ENCODE results near the gene FASN. TPM values are rescaled to one million over a fixed set of nuclear protein-coding genes. Genes with fewer than 3 reads are reported as not detected.

Gene FASN
- total and polyA plus RNA-seq, 2 of the 13 experiments (the other 11 are each of a cell fraction or from before 2014, with no cell fraction given), result 51.7 to 101 TPM

DNA sequence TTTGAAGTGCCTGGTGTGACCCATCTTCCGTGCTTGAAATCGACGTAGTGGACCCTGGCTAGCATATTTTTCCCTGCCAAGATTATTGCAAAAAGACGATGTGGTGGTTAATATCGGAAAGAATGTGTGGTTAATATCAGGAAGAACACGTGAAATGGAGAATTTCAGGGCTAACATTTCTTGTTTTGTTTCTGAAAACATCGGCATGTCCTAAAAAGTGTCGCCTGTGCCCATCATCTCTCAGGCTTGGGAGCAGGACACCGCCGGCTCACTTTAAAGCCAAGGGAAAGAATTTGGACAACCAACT is 60.2 kb downstream of the FASN start (continued):
- TF ChIP-seq LRRFIP1 (CRISPR knock-in tag; conservative IDR thresholded peaks at IDR 0.05) (no peak), KDM3A (CRISPR knock-in tag; IDR thresholded peaks at IDR 0.05; ENCODE audit: low read depth) (no peak), AGO1 (IDR thresholded peaks at IDR 0.05; ENCODE audit: low read depth, low read length, poor library complexity, severe bottlenecking) (no peak), ZNF136 (CRISPR knock-in tag; IDR thresholded peaks at IDR 0.05; ENCODE audit: low read depth) (peak; percentile 31; the same call in 1 of the 2 replicates), WIZ (CRISPR knock-in tag; IDR thresholded peaks at IDR 0.05) (0 out of 2 replicates have a peak, but pooled peaks have one; percentile 3), ZEB1 (IDR thresholded peaks at IDR 0.05; ENCODE audit: insufficient replicate concordance, low read depth) (peak; percentile 19), ZNF563 (CRISPR knock-in tag; IDR thresholded peaks at IDR 0.05) (no peak), ZBTB44 (CRISPR knock-in tag; IDR thresholded peaks at IDR 0.05) (no peak), SIN3A (IDR thresholded peaks at IDR 0.05; ENCODE audit: borderline replicate concordance, low read depth, low read length) (peak; percentile 19; the same call in 1 of the 2 replicates), HNF1B (CRISPR knock-in tag; IDR thresholded peaks at IDR 0.05) (peak; percentile 76; the same call in 1 of the 2 replicates), SNAPC2 (CRISPR knock-in tag; IDR thresholded peaks at IDR 0.05) (no peak), TFAP4 (IDR thresholded peaks at IDR 0.05; ENCODE audit: borderline replicate concordance, low read depth) (0 out of 2 replicates have a peak, but pooled peaks have one; percentile 2), PHF21A (CRISPR knock-in tag; IDR thresholded peaks at IDR 0.05) (peak; percentile 4; the same call in 1 of the 2 replicates), ZNF138 (CRISPR knock-in tag; IDR thresholded peaks at IDR 0.05; ENCODE audit: low read depth) (no peak), MYNN (CRISPR knock-in tag; IDR thresholded peaks at IDR 0.05; ENCODE audit: low read depth) (no peak), ZNF292 (CRISPR knock-in tag; IDR thresholded peaks at IDR 0.05; ENCODE audit: borderline replicate concordance, low read depth) (0 out of 2 replicates have a peak, but pooled peaks have one; percentile 6), POGZ (CRISPR knock-in tag; IDR thresholded peaks at IDR 0.05) (no peak), SIN3B (IDR thresholded peaks at IDR 0.05; ENCODE audit: low read length) (no peak), ZNF564 (CRISPR knock-in tag; IDR thresholded peaks at IDR 0.05) (no peak; the same call in 1 of the 2 replicates), BRD4 (CRISPR knock-in tag; IDR thresholded peaks at IDR 0.05) (no peak)
- TF ChIP-seq, protein P1, sequence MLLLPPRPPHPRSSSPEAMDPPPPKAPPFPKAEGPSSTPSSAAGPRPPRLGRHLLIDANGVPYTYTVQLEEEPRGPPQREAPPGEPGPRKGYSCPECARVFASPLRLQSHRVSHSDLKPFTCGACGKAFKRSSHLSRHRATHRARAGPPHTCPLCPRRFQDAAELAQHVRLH (CRISPR knock-in tag; IDR thresholded peaks at IDR 0.05; ENCODE audit: borderline replicate concordance, low read depth), result no peak
- TF ChIP-seq, protein P2, sequence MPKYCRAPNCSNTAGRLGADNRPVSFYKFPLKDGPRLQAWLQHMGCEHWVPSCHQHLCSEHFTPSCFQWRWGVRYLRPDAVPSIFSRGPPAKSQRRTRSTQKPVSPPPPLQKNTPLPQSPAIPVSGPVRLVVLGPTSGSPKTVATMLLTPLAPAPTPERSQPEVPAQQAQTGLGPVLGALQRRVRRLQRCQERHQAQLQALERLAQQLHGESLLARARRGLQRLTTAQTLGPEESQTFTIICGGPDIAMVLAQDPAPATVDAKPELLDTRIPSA (CRISPR knock-in tag; IDR thresholded peaks at IDR 0.05; ENCODE audit: borderline replicate concordance), result 0 out of 2 replicates have a peak, but pooled peaks have one; percentile 1

All from HepG2 (cell line).